ENCODE results near the gene RAP1A. TPM values are rescaled to one million over a fixed set of nuclear protein-coding genes. Genes with fewer than 3 reads are reported as not detected.

The RAP1A gene
- total RNA-seq, 1 experiment from 2014 or later: 55.2 TPM

DNA sequence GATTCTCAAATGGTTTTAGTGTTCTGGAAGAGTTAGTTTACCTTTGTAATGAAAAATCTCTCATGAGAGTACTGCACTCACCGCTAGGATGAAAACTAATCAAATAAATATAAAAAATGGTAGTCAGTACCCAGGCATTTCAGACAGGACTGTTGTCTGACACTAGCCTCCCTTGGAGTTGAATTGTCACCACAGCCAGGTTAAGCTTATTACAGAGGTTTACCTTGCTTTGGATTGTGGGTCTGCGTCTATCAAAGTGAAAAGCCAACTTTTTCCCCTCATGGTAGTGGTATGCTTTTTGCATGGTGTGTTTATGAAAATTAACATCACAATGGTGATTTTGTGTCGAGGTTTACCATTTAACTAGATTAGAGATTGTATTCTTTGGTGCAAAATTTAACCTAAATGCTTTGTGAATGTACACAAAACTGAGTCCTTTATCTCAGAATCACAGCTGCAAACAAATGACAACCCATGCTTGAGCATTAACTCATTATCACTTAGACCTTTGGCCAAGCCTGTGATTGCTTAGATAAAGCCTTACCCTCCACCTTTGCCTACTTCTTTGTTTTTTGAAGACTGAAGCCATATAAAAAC, 20.1 kb downstream of the RAP1A start:
- peaks cover 69% of the 10 kb centered on the region for H3K79me2 ChIP-seq (ENCODE audit: low read depth)
- CTCF ChIA-PET: interaction anchor here (0.6 kb wide), 1 partner anchor 105 kb away, joined by 5 read pairs; no protein-coding TSS in a partner anchor

DNA sequence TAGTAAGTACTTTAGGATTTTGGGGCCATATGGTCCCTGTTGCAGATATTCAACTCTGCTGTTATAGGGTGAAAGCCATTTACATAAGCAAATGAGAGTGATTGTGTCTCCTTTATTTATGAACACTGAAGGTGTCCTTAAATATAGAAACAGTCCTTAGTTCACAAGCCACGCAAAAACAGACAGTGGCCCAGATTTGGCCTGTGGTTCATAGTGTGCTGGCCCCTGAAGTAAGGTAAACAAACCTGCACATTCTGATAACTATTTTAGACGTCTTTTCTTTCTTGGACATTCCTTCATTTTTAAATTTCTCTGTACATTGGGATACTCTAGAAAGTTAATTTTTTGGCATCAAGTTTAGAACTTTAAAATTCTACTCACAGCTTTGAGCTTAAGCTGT, 23.5 kb downstream of the RAP1A start:
- Histone ChIP-seq H3K9me2 (ENCODE audit: insufficient read depth) (no peaks in the 10 kb centered on the region), H3K4me1 (replicated peaks; ENCODE audit: insufficient read depth) (no peaks in the 10 kb centered on the region), H3K4me3 (no peak overlapping the region), H2AFZ (no peak overlapping the region), H3K4me2 (no peak overlapping the region), H3K27ac (no peak overlapping the region), H3K27me3 (ENCODE audit: insufficient read depth, low read depth) (no peaks in the 10 kb centered on the region), H3K36me3 (ENCODE audit: low read depth) (no peaks in the 10 kb centered on the region), H4K20me1 (ENCODE audit: insufficient read depth) (peaks cover 7% of the 10 kb centered on the region), H3K79me2 (ENCODE audit: low read depth) (peaks cover 54% of the 10 kb centered on the region), H3K9me3 (ENCODE audit: insufficient read depth, low read depth) (no peaks in the 10 kb centered on the region), H3F3A (ENCODE audit: insufficient read depth, low read depth) (no peaks in the 10 kb centered on the region; the same call in 1 of the 2 replicates)
- ChIA-PET POLR2A (ENCODE audit: unreplicated experiment) (no interaction called here), CTCF (no interaction called here)
- intact Hi-C loops (cut with micrococcal nuclease; ENCODE audit: unreplicated experiment): no loop called here
- DNase-seq: no peak
- no TSS peak for BruUV-seq (replicated peaks)
- TF ChIP-seq EZH2 (IDR thresholded peaks at IDR 0.05; ENCODE audit: low read depth): no peak
- TF ChIP-seq, protein P1, sequence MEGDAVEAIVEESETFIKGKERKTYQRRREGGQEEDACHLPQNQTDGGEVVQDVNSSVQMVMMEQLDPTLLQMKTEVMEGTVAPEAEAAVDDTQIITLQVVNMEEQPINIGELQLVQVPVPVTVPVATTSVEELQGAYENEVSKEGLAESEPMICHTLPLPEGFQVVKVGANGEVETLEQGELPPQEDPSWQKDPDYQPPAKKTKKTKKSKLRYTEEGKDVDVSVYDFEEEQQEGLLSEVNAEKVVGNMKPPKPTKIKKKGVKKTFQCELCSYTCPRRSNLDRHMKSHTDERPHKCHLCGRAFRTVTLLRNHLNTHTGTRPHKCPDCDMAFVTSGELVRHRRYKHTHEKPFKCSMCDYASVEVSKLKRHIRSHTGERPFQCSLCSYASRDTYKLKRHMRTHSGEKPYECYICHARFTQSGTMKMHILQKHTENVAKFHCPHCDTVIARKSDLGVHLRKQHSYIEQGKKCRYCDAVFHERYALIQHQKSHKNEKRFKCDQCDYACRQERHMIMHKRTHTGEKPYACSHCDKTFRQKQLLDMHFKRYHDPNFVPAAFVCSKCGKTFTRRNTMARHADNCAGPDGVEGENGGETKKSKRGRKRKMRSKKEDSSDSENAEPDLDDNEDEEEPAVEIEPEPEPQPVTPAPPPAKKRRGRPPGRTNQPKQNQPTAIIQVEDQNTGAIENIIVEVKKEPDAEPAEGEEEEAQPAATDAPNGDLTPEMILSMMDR (conservative IDR thresholded peaks at IDR 0.05): no peak

More for the DNA sequence above, 20.1 kb downstream of the RAP1A start:
- Histone ChIP-seq H3K9me2 (ENCODE audit: insufficient read depth) (no peaks in the 10 kb centered on the region), H2AFZ (no peak overlapping the region), H3K27ac (no peak overlapping the region), H3K9me3 (ENCODE audit: insufficient read depth, low read depth) (no peaks in the 10 kb centered on the region), H3K4me3 (no peak overlapping the region), H4K20me1 (ENCODE audit: insufficient read depth) (peaks cover 20% of the 10 kb centered on the region), H3K27me3 (ENCODE audit: insufficient read depth, low read depth) (no peaks in the 10 kb centered on the region), H3K4me2 (no peak overlapping the region), H3F3A (ENCODE audit: insufficient read depth, low read depth) (no peaks in the 10 kb centered on the region; the same call in 1 of the 2 replicates), H3K36me3 (ENCODE audit: low read depth) (no peaks in the 10 kb centered on the region), H3K4me1 (replicated peaks; ENCODE audit: insufficient read depth) (no peaks in the 10 kb centered on the region)
- DNase-seq: no peak
- intact Hi-C loops (cut with micrococcal nuclease; ENCODE audit: unreplicated experiment): no loop called here
- TF ChIP-seq, protein P1 (conservative IDR thresholded peaks at IDR 0.05): no peak
- no peak for TF ChIP-seq EZH2 (IDR thresholded peaks at IDR 0.05; ENCODE audit: low read depth)
- BruUV-seq (replicated peaks): no TSS peak
- POLR2A ChIA-PET (ENCODE audit: unreplicated experiment): interaction anchor here (0.5 kb wide), 1 partner anchor 497 kb away, joined by 7 read pairs; no protein-coding TSS in a partner anchor

DNA sequence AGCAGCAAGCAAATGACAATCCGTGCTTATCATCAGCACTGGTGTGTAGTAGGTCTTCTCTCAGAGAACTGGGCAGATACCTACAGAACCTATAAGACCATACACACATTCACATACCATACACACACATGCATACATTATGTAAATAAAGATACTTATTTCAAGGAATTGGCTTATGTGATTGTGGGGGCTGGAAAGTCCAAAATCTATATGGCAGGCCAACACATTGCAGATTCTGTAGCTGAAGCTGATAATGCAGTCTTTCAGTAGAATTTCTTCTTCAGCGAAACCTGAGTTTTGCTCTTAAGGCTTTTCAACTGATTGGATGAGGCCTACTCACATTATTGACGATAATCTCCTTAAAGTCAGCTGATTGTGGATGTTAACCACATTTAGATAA, 24.1 kb downstream of the RAP1A start:
- intact Hi-C loops (cut with micrococcal nuclease; ENCODE audit: unreplicated experiment): no loop called here
- no peak overlapping the region for H2AFZ ChIP-seq
- peaks cover 60% of the 10 kb centered on the region for H3K79me2 ChIP-seq (ENCODE audit: low read depth)
- no peak overlapping the region for H3K27ac ChIP-seq
- H3K4me2 ChIP-seq: no peak overlapping the region
- no peaks in the 10 kb centered on the region for H3K9me2 ChIP-seq (ENCODE audit: insufficient read depth)
- H3K4me3 ChIP-seq: no peak overlapping the region
- no peaks in the 10 kb centered on the region for H3K9me3 ChIP-seq (ENCODE audit: insufficient read depth, low read depth)
- no peak for TF ChIP-seq EZH2 (IDR thresholded peaks at IDR 0.05; ENCODE audit: low read depth)
- TF ChIP-seq, protein P1 (conservative IDR thresholded peaks at IDR 0.05): no peak
- peaks cover 7% of the 10 kb centered on the region for H4K20me1 ChIP-seq (ENCODE audit: insufficient read depth)
- H3K4me1 ChIP-seq (replicated peaks; ENCODE audit: insufficient read depth): peaks cover 3% of the 10 kb centered on the region
- DNase-seq: no peak
- peaks cover 2% of the 10 kb centered on the region; the same call in 1 of the 2 replicates for H3F3A ChIP-seq (ENCODE audit: insufficient read depth, low read depth)
- ChIA-PET POLR2A (ENCODE audit: unreplicated experiment) (no interaction called here), CTCF (no interaction called here)
- no peaks in the 10 kb centered on the region for H3K27me3 ChIP-seq (ENCODE audit: insufficient read depth, low read depth)
- no peaks in the 10 kb centered on the region for H3K36me3 ChIP-seq (ENCODE audit: low read depth)
- no TSS peak for BruUV-seq (replicated peaks)

All from PC-9 (cell line).